Measurements from ENCODE around the gene ANO9.

The ANO9 gene

GRCh38 chr11:373716-374551, 67.9 kb downstream of the ANO9 start:
- TF ChIP-seq CTCF (IDR thresholded peaks at IDR 0.05; ENCODE audit: borderline replicate concordance, insufficient read depth, low read depth, low read length), result no peak
- H3K4me3 ChIP-seq (ENCODE audit: low read depth, low read length), result no peak overlapping the region

- no peak overlapping the region for H3K4me3 ChIP-seq (ENCODE audit: low read depth, low read length)
- TF ChIP-seq CTCF (IDR thresholded peaks at IDR 0.05; ENCODE audit: borderline replicate concordance, insufficient read depth, low read depth, low read length), result no peak
Observed at GRCh38 chr11:372809-373715, 68.7 kb downstream of the ANO9 start.

- no peak overlapping the region for H3K4me3 ChIP-seq (ENCODE audit: low read depth, low read length)
- TF ChIP-seq CTCF (IDR thresholded peaks at IDR 0.05; ENCODE audit: borderline replicate concordance, insufficient read depth, low read depth, low read length), result no peak
Observed at GRCh38 chr11:371716-372590, 69.9 kb downstream of the ANO9 start.

- no peak overlapping the region for H3K4me3 ChIP-seq (ENCODE audit: low read depth, low read length)
- TF ChIP-seq CTCF (IDR thresholded peaks at IDR 0.05; ENCODE audit: borderline replicate concordance, insufficient read depth, low read depth, low read length), result no peak
Observed at GRCh38 chr11:371051-371450, 70.8 kb downstream of the ANO9 start.

- no peak for TF ChIP-seq CTCF (IDR thresholded peaks at IDR 0.05; ENCODE audit: borderline replicate concordance, insufficient read depth, low read depth, low read length)
- H3K4me3 ChIP-seq (ENCODE audit: low read depth, low read length), result no peak overlapping the region
Observed at GRCh38 chr11:370070-370941, 71.5 kb downstream of the ANO9 start.

Measured in GM12875 (cell line).